Measurements from ENCODE around the gene UACA.

DNA sequence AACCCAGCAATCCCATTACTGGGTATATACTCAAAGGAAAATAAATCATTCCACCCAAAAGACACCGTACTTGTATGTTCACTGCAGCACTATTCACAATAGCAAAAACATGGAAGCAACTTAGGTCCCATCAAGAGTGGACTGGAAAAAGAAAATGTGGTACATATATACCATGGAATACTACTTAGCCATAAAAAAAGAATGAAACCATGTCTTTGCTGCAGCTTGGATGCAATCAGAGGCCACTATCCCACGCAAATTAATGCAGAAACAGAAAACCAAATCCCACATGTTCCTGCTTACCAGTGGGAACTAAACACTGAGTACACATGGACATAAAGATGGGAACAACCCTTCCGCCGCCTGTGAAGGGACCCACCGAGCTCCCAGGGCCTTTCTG is 34.2 kb downstream of the UACA start:
- TF ChIP-seq, protein P1, sequence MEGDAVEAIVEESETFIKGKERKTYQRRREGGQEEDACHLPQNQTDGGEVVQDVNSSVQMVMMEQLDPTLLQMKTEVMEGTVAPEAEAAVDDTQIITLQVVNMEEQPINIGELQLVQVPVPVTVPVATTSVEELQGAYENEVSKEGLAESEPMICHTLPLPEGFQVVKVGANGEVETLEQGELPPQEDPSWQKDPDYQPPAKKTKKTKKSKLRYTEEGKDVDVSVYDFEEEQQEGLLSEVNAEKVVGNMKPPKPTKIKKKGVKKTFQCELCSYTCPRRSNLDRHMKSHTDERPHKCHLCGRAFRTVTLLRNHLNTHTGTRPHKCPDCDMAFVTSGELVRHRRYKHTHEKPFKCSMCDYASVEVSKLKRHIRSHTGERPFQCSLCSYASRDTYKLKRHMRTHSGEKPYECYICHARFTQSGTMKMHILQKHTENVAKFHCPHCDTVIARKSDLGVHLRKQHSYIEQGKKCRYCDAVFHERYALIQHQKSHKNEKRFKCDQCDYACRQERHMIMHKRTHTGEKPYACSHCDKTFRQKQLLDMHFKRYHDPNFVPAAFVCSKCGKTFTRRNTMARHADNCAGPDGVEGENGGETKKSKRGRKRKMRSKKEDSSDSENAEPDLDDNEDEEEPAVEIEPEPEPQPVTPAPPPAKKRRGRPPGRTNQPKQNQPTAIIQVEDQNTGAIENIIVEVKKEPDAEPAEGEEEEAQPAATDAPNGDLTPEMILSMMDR (IDR thresholded peaks at IDR 0.05) = no peak
- no peak for TF ChIP-seq POLR2A (IDR thresholded peaks at IDR 0.05)

Measured in thyroid gland (tissue), 4 donors.